Right kidney (tissue), 1 donor: ENCODE data around the gene ANKRD34A.

Experiments
- DNase-seq: peaks from one replicate; pipeline ENCODE4 v3.0.0-alpha.2; 2016

Gene ANKRD34A

GRCh38 chr1:145991735-145992412, 27.5 kb upstream of the ANKRD34A start:
- no peak for DNase-seq

GRCh38 chr1:145990249-145990855, 26.0 kb upstream of the ANKRD34A start:
- DNase-seq, result no peak

GRCh38 chr1:145988773-145989172, 24.4 kb upstream of the ANKRD34A start:
- no peak for DNase-seq

GRCh38 chr1:145987926-145988325, 23.6 kb upstream of the ANKRD34A start:
- no peak for DNase-seq

DNA sequence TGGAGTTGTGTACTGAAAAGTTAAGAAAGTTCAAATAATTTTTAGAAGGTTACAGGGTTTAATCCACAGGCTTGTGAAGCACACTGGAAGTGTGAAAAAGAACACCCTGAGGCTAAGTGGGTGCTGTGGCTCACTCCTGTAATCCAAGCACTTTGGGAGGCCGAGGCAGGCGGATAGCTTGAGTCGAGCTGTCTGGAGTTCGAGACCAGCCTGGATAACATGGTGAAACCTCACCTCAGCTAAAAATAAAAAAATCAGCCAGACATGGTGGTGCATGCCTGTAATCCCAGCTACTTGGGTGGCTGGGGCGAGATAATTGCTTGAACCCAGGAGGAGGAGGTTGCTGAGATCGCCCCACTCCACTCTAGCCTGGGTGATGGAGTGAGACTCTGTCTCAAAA, 22.2 kb upstream of the ANKRD34A start:
- no peak for DNase-seq

- DNase-seq, result no peak
Measured at GRCh38 chr1:145985502-145986439, 21.4 kb upstream of the ANKRD34A start.

DNA sequence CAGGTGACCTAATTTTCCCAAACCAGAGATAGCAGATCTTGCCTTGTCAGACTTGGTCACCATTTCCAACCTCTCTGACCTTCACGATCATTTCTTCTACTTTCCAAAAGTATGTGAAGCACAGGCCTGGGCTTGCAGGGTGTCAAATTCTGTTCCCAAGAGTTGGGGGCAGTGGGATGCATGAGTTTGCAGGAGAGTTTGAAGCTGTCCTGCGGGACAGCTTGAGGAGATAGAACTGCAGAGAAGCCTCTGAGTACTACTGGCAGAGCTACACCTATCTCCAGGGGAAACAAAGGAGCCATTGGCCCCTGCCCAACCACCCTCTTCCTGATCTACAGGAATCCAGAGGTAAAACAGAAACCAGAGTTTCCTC, 20.7 kb upstream of the ANKRD34A start:
- DNase-seq, result no peak

GRCh38 chr1:145983960-145984830, 19.8 kb upstream of the ANKRD34A start:
- no peak for DNase-seq

- DNase-seq, result no peak
Measured at GRCh38 chr1:145983206-145983675, 18.9 kb upstream of the ANKRD34A start.

GRCh38 chr1:145982010-145982723, 17.8 kb upstream of the ANKRD34A start:
- no peak for DNase-seq

DNA sequence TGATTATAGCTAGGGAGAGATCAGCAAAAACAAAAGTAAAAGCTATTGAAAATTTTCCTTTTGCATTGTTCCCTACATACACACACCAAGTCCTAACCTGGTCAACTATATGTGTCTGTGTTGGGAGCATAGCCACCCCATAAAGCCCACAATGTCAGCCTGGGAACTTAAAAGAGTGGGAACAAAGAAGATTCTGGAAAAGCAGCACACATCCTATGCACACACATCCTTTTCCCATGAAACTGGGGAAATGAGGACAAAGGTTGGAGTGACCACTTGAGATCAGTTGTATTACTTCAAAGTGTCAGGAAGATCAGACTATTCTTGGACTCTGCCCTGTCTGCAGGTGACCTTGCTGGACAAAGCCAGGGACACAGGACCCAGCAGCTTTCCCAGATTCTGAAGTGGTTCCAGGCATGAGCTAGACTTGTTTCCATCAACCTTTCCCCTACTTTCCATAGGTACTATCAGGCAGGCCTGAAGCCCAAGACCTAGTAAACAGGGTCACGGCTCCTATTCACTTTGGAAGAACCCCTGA, 16.2 kb upstream of the ANKRD34A start:
- no peak for DNase-seq

DNA sequence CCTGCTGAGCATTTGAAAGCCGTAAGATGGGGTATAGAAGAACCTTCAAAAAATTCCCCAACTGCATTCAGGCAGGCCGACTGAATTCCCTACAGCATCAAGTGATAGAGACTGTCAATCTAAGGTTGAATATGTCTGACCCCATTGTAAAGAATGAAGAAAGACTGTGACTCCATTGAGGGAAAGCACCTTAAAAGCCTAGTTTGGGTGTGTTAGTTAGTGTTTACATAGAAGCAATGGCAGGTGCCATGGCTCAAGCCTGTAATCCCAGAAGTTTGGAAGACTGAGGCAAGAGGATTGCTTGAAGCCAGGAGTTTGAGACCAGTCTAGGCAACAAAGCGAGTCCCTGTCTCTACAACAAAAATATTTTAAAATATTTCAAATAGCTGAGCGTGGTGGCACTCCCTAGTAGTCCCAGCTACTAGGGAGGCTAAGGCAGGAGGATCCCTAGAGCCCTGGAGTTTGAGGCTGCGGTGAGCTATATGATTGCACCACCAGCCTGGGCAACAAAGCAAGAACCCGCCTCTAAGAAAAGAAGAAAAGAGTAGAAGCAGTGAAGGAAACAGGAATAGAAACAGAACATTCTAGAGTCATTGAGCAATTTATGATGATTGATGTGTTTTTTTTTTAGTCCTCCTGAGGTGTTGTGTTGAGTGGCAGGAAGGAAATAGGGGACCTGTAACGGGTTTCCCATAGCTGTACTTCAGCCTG, 15.5 kb upstream of the ANKRD34A start:
- peak; percentile 69 for DNase-seq

- DNase-seq, result peak; percentile 74
Measured at GRCh38 chr1:145978854-145979745, 14.7 kb upstream of the ANKRD34A start.

- DNase-seq, result no peak
Measured at GRCh38 chr1:145978471-145978853, 14.1 kb upstream of the ANKRD34A start.

DNA sequence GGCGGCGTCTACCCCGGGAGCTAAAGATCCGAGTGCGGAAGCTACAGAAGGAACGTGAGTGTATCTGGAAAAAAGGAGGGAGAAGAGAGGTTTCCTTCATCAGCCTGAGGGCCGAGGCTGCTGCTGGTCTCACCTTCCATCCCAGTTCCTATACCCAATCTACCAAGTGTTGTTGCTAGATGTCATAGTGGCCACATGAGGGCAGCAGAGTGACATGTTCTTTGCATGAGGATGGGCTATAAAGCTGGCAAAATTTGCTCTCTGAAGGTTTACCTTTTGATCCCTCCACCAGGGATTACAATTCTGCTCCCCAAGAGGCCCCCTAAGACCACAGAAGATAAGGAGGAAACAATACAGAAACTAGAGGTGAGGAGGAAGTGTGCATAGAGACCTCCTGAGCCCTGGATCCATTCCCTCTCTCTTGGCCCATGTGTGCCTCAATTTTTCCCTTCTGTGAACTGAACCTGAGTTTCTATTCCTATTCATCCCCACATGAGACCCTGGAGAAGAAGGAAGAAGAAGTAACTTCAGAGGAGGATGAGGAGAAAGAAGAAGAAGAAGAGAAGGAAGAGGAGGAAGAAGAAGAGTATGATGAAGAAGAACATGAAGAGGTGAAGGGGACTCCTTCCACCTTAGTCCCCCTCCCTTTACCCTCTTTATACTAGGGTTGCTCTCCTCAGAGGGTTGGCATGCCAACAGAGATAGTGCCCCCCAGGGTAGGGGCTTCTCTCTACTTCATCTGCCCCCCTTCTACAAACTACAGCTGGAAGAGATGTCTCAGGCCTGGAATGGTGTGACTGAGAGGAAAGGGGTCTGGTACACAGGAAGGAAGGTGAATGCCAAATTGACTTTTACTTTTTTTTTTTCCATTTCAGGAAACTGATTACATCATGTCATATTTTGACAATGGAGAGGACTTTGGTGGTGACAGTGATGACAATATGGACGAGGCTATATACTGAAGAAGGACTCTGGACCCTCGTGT, 13.4 kb upstream of the ANKRD34A start:
- peak; percentile 64 for DNase-seq

GRCh38 chr1:145977016-145977415, 12.6 kb upstream of the ANKRD34A start:
- no peak for DNase-seq

- no peak for DNase-seq
Measured at GRCh38 chr1:145975216-145975615, 10.8 kb upstream of the ANKRD34A start.

DNA sequence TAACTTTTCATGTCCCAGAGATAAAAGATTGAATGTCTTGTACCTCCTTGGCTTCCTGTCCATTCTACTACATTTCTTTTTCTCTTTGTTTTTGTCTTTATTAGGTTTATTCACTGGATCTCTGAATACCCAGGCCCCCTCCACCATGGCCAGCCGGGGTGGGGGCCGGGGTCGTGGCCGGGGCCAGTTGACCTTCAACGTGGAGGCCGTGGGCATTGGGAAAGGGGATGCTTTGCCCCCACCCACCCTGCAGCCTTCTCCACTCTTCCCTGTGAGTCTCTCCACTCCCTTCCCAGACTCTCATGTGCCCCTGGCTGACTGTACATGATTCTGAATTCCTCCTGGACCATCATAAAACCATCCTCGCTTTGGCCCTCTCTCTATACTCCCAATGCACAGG, 10.3 kb upstream of the ANKRD34A start:
- DNase-seq, result no peak
